HEK293 (cell line): ENCODE results near the gene GCDH.

ENCODE experiments used
- CTCF ChIA-PET: fragments of 350-600 bp; formaldehyde crosslinking; extraction: SDS; loops from one replicate; lab custom pipeline; 2021; ENCODE audit warnings: antibody characterized with exemption; lab: Yijun Ruan, JAX
- POLR2A ChIA-PET: fragments of 300-600 bp; formaldehyde crosslinking; extraction: SDS; loops from one replicate; lab custom pipeline; 2020; ENCODE audit warnings: antibody characterized with exemption, inconsistent platforms; lab: Yijun Ruan, JAX
- H3K27ac ChIP-seq: fragments of 200-500 bp; sonication (Bioruptor generic); 2 replicates; pipeline ENCODE4 v1.5.1; 2014; ENCODE audit warnings: low read depth, low read length, control low read depth, inconsistent platforms; ENCODE audit errors: extremely low read depth
- H3K36me3 ChIP-seq, 2 experiments: fragments of 200-500 bp in 1 of 2; sonication (Bioruptor generic) in 1 of 2; 1 replicate in 1 of 2; 2 replicates in 1 of 2; pipeline ENCODE4 v1.5.1; 2014 to 2017; ENCODE audit warnings: inconsistent platforms in 2 of 2, low read length in 2 of 2; ENCODE audit not compliant: control insufficient read depth in 2 of 2, insufficient read depth in 1 of 2
- H3K4me1 ChIP-seq: fragments of 200-500 bp; sonication (Bioruptor generic); 2 replicates; pipeline ENCODE4 v1.5.1; 2014; ENCODE audit warnings: mild to moderate bottlenecking, low read length, inconsistent platforms; ENCODE audit not compliant: control insufficient read depth, insufficient read depth
- H3K4me3 ChIP-seq: 2 replicates; pipeline ENCODE4 v1.5.1; 2011; ENCODE audit warnings: low read depth, mild to moderate bottlenecking, control low read depth, low read length, moderate library complexity
- H3K9me3 ChIP-seq: fragments of 200-500 bp; sonication (Bioruptor generic); 2 replicates; pipeline ENCODE4 v1.5.1; 2014; ENCODE audit warnings: low read depth, low read length, inconsistent platforms; ENCODE audit not compliant: control insufficient read depth, insufficient read depth
- EGR2 ChIP-seq: fragments of 450-650 bp; formaldehyde crosslinking; IDR thresholded peaks from 2 replicates; pipeline ENCODE4 v1.5.1; 2016; ENCODE audit warnings: low read depth, missing biosample characterization, missing genetic modification characterization
- GFI1B ChIP-seq: fragments of 450-650 bp; formaldehyde crosslinking; IDR thresholded peaks from 2 replicates; pipeline ENCODE4 v1.5.1; 2016; ENCODE audit warnings: missing biosample characterization, missing genetic modification characterization
- GLIS2 ChIP-seq: fragments of 450-650 bp; formaldehyde crosslinking; IDR thresholded peaks from 2 replicates; pipeline ENCODE4 v1.5.1; 2016; ENCODE audit warnings: missing biosample characterization, missing genetic modification characterization
- HOXA7 ChIP-seq: sonication (generic); formaldehyde crosslinking; IDR thresholded peaks from 2 replicates; pipeline ENCODE4 v1.8.1; 2022; ENCODE audit warnings: missing genetic modification reagents, borderline replicate concordance
- KLF8 ChIP-seq: fragments of 450-650 bp; formaldehyde crosslinking; IDR thresholded peaks from 2 replicates; pipeline ENCODE4 v1.5.1; 2016; ENCODE audit warnings: missing biosample characterization, missing genetic modification characterization
- PRDM2 ChIP-seq: fragments of 450-650 bp; formaldehyde crosslinking; IDR thresholded peaks from 2 replicates; pipeline ENCODE4 v1.5.1; 2016; ENCODE audit warnings: missing biosample characterization, missing genetic modification characterization, borderline replicate concordance
- SP2 ChIP-seq: fragments of 450-650 bp; formaldehyde crosslinking; IDR thresholded peaks from 2 replicates; pipeline ENCODE4 v1.5.1; 2016; ENCODE audit warnings: missing biosample characterization, missing genetic modification characterization
- ZBTB17 ChIP-seq: fragments of 450-650 bp; formaldehyde crosslinking; IDR thresholded peaks from 2 replicates; pipeline ENCODE4 v1.5.1; 2016; ENCODE audit warnings: missing biosample characterization, missing genetic modification characterization
- ZBTB48 ChIP-seq: fragments of 450-650 bp; formaldehyde crosslinking; IDR thresholded peaks from 2 replicates; pipeline ENCODE4 v1.5.1; 2016; ENCODE audit warnings: missing biosample characterization, missing genetic modification characterization
- ZNF132 ChIP-seq: fragments of 450-650 bp; formaldehyde crosslinking; IDR thresholded peaks from 2 replicates; pipeline ENCODE4 v1.5.1; 2017; ENCODE audit warnings: missing biosample characterization, missing genetic modification characterization, borderline replicate concordance
- ZNF280C ChIP-seq: fragments of 450-650 bp; formaldehyde crosslinking; IDR thresholded peaks from 2 replicates; pipeline ENCODE4 v1.5.1; 2016; ENCODE audit warnings: missing biosample characterization, missing genetic modification characterization
- ZNF433 ChIP-seq: fragments of 450-650 bp; formaldehyde crosslinking; IDR thresholded peaks from 2 replicates; pipeline ENCODE4 v1.5.1; 2016; ENCODE audit warnings: missing biosample characterization, missing genetic modification characterization, low read depth
- ZNF48 ChIP-seq: fragments of 450-650 bp; formaldehyde crosslinking; IDR thresholded peaks from 2 replicates; pipeline ENCODE4 v1.5.1; 2016; ENCODE audit warnings: missing biosample characterization, missing genetic modification characterization
- ZNF488 ChIP-seq: fragments of 450-650 bp; formaldehyde crosslinking; IDR thresholded peaks from 2 replicates; pipeline ENCODE4 v1.5.1; 2016; ENCODE audit warnings: missing biosample characterization, missing genetic modification characterization
- ZNF558 ChIP-seq: fragments of 450-650 bp; formaldehyde crosslinking; IDR thresholded peaks from 2 replicates; pipeline ENCODE4 v1.5.1; 2016; ENCODE audit warnings: missing biosample characterization, missing genetic modification characterization
- ZNF600 ChIP-seq: fragments of 450-650 bp; formaldehyde crosslinking; IDR thresholded peaks from 2 replicates; pipeline ENCODE4 v1.5.1; 2016; ENCODE audit warnings: missing biosample characterization, missing genetic modification characterization
- ZNF629 ChIP-seq: fragments of 450-650 bp; formaldehyde crosslinking; IDR thresholded peaks from 2 replicates; pipeline ENCODE4 v1.5.1; 2017; ENCODE audit warnings: missing biosample characterization, missing genetic modification characterization

Gene GCDH

GRCh38 chr19:12946731-12947496 is 56.0 kb downstream of the GCDH start:
- Histone ChIP-seq H3K4me1 (peaks cover 3% of the 10 kb centered on the region; the same call in 1 of the 2 replicates), H3K4me3 (peak overlapping the region; percentile 84), H3K9me3 (no peaks in the 10 kb centered on the region), H3K27ac (peak overlapping the region; percentile 83; the same call in 1 of the 2 replicates), H3K36me3 (peaks cover 51 to 75% of the 10 kb centered on the region in 2 experiments)
- ChIA-PET POLR2A (interaction anchor here (0.6 to 2.1 kb wide), 9 partner anchors 8 to 240 kb away, joined by 3 to 12 read pairs (median 5); partner anchors contain the start of genes CALR, FARSA, GADD45GIP1 and GCDH), CTCF (interaction anchor here (1.3 to 6.2 kb wide), 3 partner anchors 19 to 62 kb away, joined by 3 to 31 read pairs (median 4); no protein-coding TSS in a partner anchor)
- TF ChIP-seq ZNF280C (tag by site-specific recombination) (no peak), KLF8 (tag by site-specific recombination) (no peak), ZNF600 (tag by site-specific recombination) (no peak), ZBTB48 (tag by site-specific recombination) (0 out of 2 replicates have a peak, but pooled peaks have one; percentile 17), ZNF488 (tag by site-specific recombination) (no peak)

- TF ChIP-seq ZNF558 (tag by site-specific recombination) (no peak), EGR2 (0 out of 2 replicates have a peak, but pooled peaks have one; percentile 33), GLIS2 (tag by site-specific recombination) (no peak)
- TF ChIP-seq, all 188 proteins: peak for 1
- Histone ChIP-seq H3K4me3 (no peak overlapping the region), H3K9me3 (no peaks in the 10 kb centered on the region), H3K27ac (peak overlapping the region; percentile 39; the same call in 1 of the 2 replicates), H3K36me3 (peaks cover 54 to 75% of the 10 kb centered on the region in 2 experiments), H3K4me1 (peaks cover 3% of the 10 kb centered on the region; the same call in 1 of the 2 replicates)
- ChIA-PET POLR2A (interaction anchor here (0.5 kb wide), 1 partner anchor 19 kb away, joined by 3 read pairs; no protein-coding TSS in a partner anchor), CTCF (interaction anchor here (1.1 to 6.2 kb wide), 3 partner anchors 8 to 29 kb away, joined by 4 to 31 read pairs (median 4); no protein-coding TSS in a partner anchor)
These were observed 57.0 kb downstream of the GCDH start for GRCh38 chr19:12947702-12948611.

GRCh38 chr19:12948612-12949362 is 57.8 kb downstream of the GCDH start:
- H3K27ac ChIP-seq, result peak overlapping the region; percentile 30; the same call in 1 of the 2 replicates
- ChIA-PET CTCF (interaction anchor here (1.1 to 6.2 kb wide), 2 partner anchors 7 to 17 kb away, joined by 4 to 31 read pairs; no protein-coding TSS in a partner anchor), POLR2A (interaction anchor here (0.6 kb wide), 1 partner anchor 9 kb away, joined by 3 read pairs; no protein-coding TSS in a partner anchor)
- no peak overlapping the region for H3K4me3 ChIP-seq
- H3K4me1 ChIP-seq, result peaks cover 8% of the 10 kb centered on the region
- H3K9me3 ChIP-seq, result no peaks in the 10 kb centered on the region
- peaks cover 49 to 74% of the 10 kb centered on the region in 2 experiments for H3K36me3 ChIP-seq
- TF ChIP-seq ZNF132 (no peak), PRDM2 (no peak), ZNF433 (tag by site-specific recombination) (no peak), ZNF48 (tag by site-specific recombination) (no peak), ZBTB17 (no peak), ZNF629 (tag by site-specific recombination) (no peak), GFI1B (tag by site-specific recombination) (no peak), SP2 (tag by site-specific recombination) (peak; percentile 19), HOXA7 (CRISPR knock-in tag) (no peak)
